ENCODE measurements around the gene NUBP1. TPM values are rescaled to one million over a fixed set of nuclear protein-coding genes. Genes with fewer than 3 reads are reported as not detected.
"Not testable (repeated sequence)": the region's sequence is repeated elsewhere in the genome, so short reads cannot be mapped to it uniquely, and the experiment has no call there.

Gene NUBP1
- total RNA-seq, result 48.5 TPM

DNA sequence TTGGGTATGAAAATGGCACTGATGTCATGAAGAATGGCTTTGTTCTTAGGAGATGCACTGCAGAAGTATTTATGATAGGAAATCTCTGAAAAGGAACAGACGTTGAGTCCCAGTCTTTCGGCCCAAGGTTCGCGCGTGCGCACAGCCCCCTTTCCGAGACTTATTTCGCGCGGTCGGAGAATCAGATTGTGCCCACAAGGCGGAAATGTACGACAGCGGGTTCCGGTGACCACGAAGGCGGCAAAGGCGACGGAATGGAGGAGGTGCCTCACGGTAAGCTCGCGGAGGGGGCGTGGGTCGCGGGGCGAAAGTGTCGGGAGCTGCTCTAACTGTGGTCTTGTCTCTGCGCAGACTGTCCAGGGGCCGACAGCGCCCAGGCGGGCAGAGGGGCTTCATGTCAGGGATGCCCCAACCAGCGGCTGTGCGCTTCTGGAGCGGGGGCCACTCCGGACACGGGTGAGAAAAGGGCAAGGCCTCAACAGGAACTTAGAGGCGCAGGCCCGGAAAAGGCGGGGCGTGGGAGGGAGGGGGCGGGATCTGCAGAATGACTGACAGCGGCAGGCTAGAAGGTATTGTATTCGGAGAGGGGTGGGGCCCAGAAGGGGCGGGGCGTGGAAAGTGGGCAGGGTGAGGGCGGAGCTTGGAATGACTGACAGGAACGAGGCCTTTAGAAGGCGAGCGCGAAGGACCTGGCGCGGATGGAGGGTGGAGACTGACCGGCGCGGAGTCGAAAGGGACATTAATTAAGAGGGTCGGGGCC is at the start of gene NUBP1:
NUBP1 (plus strand) TSS at position 233 of the 760 bp plus-strand sequence; CDS start at position 255, 22 bp downstream.
- peak; percentile 100 for DNase-seq (ENCODE audit: low spot score)

DNA sequence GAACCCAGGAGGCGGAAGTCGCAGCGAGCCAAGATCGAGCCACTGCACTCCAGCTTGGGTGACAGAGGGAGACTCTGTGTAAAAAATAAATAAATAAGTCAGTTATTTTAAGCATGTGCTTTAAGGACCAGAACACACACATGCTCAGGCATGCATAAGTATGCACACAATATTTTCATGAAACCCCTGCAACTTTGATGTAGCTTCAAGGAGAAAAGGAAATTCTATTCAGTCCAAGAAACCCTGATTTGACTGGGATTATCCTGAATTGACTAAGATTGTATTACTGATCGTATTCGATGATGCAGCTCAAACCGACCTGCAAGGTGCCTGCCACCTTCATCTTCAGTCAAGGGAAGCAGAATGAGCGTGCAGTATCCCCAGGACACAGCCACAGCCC is 49.8 kb upstream of the NUBP1 start:
- DNase-seq (ENCODE audit: low spot score), result no peak

DNA sequence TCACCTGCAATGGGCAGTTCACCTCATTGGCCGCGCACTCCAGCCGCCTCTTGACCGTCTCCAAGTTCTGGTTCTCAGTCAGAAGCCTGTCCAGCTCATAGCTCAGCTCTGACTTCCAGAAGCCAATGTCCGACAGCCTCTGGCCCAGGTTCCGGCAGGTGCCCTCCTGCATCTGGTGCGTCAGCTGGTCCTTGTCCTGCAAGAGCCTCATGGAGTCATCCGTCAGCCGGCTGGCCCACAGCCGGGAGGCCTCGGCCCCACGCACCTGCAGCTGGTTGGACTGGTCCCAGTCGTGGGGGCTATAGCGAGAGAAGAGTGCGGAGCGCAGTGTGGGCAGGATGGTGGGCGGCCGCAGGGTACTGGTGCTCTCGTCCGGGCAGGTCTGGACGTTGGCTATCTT is 49.3 kb upstream of the NUBP1 start:
- DNase-seq (ENCODE audit: low spot score), result no peak

DNA sequence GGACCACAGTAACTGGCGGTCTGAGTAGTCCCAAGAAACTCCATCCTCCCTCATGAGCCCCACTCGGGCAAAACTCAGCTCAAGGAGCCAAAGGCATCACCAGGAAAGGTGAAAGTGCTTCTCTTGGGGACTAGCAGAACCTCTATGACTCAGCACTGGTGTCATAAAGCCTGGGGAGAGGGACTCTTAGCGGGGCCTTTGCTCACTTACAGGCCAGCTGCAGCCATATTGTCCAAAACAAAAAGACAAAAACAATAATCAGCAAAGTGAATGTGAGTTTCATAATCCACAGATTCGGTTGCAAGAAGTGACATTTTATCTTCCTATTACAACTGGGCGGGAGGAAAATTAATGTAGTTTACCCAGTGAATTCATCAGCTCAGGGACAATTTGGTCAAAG is 48.8 kb upstream of the NUBP1 start, which contains the start of gene TEKT5:
TEKT5 (minus strand) TSS at position 101 of the 400 bp plus-strand sequence; CDS start at position 44, 57 bp downstream.
- DNase-seq (ENCODE audit: low spot score), result no peak

DNA sequence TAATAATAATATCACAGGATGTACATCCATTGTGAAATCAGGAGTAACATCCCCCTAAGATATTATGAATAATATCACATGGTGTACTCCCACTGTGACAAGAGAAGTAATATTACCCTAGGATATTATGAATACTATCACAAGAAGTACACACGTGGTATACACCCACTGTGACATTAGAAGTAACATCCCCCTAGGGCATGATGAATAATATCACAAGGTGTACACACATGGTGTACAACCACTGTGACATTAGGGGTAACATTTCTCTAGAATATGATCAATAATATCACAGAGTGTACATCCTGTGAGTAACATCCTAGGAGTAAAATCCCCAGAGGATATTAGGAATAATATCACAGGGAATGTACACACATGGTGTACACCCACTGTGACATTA is 43.9 kb upstream of the NUBP1 start:
- DNase-seq (ENCODE audit: low spot score), result no peak

DNA sequence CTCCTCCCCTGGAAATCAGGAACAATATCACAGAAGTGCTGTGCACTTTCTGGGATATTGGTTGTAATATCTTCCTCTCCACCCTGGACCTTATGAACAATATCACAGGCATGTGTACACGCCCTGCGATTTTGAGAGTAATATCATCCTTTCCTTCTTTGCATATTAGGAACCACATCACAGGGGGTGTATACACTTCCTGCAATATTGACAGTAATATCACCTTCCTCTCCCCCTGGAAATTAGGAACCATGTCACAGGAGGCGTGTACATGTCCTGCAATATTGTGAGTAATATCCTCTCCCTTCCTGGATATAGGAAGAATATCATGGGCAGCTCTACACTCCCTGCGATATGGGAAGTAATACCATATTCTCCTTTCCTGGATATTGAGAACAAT is 34.7 kb upstream of the NUBP1 start:
- DNase-seq (ENCODE audit: low spot score), result no peak

DNA sequence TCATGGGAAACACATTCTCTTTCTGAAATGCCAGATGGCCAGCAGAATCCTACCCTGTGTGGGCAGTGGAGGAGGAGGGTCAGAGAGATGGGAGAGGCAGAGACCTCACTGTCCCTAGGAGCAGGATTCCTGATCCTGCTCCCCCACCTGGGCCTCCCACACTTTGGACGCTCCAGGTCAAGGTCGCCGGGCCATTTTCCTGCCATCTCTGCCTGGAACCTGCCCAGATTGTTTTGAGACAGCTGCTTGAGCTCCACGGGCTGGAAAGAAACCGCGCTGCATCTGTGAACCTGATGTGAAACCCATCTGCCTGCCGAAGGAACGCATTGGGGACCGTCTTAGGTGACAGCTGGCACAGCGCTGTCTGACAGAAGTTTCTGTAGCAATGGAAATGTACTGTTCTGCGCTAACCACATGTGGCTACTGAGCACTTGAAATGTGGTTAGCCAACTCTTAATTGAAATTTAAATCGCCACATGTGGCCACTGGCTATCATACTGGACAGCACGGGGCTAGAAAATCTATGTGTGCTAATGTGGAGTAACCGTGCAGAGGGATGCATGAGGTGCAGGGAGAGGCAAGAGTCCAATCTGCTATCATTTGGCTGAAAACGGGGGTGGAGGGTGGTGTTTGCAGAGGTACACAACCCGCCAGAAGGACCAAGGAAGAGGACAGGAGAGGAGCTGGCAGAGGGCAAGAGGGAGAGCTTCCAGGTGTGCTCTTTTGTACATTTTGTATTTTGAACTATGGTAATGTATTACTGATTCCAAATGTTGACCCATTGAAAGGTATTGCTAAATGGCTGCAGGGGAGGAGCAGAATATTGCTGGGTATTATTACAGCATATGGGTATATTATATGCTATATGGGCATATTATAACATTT is 15.4 kb upstream of the NUBP1 start:
- no peak for DNase-seq (ENCODE audit: low spot score)

DNA sequence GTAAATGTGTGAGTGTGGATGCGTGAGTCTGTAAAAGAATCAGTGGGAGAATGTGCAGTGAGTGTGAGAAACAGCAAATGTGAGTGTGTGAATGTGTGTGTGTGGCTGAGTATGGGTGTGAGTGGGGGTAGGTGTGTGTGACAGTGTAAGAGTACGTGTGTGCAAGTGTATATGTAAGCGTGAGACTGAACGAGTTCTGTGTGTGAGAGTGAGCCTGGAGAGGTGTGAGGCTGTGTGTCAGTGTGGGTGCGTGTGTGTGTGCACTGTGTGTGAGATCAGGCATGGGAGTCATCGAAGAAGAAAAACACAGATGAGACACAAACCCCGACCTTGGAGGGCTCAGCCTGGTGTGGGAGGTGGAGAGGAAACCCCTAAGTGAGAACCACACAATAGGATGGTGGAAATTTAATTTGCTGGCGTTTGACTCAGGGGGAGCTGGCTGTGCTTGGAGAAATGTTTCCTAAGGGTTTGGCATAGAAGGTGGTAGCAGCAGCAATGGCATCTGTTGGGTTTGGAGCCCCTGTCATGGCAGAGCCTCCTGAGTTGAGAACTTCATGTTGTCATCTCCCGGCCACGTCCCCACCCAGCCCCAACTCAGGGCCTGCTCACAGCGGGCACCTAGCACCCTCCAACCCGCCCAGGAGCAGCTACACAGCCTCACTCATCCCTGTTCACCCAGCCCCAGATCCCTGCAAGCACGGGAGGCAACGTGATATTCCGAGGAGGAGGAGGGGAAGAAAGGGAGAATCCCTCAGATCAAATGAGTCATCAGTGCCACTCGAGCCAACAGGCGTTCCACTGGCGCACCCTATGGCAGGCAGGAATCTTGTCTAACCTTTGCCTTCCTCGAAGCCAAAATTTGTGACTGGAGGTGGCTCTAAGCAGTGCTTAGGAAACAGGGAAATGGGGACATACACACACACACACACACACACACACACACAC is 14.3 kb upstream of the NUBP1 start:
- DNase-seq (ENCODE audit: low spot score), result peak; percentile 71

DNA sequence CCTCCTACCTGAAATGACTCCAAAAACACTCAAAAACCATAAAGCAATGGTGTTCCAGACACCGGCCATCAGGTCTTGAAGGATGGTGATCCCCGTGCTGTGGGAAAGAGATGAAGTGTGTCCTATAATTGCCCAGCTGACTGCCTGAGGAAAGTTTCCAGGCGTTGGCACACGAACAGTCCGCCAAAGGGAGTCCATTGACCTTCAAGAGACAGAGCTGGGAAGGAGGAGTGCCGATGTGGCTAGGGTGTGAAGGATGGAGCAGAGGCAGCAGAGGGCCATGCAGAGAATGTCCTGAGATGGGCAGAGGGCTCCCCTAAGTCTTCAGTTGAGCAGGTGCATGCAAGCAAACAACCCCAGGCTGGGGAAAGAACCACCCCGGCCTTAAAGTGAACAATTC is 11.9 kb upstream of the NUBP1 start:
- DNase-seq (ENCODE audit: low spot score), result no peak

DNA sequence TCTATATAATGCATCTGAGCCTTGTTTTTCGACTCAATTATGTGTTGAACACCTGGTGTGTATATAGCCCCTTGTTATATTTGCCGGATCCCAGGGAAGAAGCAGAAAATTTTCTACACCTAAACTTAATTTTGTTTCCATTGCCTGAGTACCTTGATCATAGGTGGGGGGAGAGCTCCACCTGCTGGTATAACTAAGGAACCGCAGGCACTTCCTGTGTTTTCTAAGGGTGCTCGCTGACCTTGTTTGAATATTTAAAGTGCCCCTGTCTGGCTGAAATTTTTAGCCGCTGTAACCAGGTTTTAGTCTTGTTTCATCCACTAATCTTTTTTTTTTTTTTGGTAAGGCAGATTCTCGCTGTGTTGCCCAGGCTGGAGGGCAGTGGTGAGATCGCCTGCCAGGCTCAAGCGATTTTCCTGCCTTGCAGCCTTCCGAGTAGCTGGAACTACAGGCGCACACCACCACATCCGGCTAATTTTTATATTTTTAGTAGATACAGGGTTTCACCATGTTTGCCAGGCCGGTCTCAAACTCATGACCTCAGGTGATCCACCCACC is 6.5 kb upstream of the NUBP1 start:
- DNase-seq (ENCODE audit: low spot score), result peak; percentile 77

DNA sequence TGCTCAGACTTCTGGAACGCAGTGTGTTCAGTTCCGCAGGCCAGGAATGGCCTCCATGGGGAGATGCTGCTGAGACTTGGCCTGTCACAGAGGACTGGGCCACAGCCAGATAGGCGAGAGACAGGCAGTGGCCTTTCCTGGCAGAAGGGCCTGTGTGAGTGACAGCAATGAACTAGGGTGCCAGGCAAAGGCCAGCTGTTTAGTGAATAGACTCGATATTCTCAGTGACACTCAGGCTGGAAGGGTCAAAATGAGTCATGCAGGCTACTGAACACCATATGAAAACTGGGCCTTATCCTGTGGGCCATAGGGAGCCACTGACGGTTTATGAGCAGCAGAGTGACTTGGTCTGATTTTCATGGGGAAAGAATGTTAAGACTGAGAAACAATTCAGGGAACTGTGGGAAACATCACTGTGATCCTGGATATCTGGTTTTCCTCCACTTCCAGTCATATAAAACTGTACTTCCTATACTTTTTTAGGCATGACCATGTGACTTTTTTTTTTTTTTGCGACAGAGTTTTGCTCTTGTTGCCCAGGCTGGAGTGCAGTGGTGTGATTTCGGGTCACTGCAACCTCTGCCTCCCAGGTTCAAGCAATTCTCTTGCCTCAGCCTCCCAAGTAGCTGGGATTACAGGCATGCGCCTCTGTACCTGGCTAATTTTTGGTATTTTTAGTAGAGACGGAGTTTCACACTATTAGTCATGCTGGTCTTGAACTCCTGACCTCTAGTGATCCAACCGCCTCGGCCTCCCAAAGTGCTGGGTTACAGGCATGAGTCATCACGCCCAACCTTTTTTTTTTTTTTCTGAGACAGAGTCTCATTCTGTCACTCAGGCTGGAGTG is 5.2 kb upstream of the NUBP1 start:
- DNase-seq (ENCODE audit: low spot score), result peak; percentile 42

DNA sequence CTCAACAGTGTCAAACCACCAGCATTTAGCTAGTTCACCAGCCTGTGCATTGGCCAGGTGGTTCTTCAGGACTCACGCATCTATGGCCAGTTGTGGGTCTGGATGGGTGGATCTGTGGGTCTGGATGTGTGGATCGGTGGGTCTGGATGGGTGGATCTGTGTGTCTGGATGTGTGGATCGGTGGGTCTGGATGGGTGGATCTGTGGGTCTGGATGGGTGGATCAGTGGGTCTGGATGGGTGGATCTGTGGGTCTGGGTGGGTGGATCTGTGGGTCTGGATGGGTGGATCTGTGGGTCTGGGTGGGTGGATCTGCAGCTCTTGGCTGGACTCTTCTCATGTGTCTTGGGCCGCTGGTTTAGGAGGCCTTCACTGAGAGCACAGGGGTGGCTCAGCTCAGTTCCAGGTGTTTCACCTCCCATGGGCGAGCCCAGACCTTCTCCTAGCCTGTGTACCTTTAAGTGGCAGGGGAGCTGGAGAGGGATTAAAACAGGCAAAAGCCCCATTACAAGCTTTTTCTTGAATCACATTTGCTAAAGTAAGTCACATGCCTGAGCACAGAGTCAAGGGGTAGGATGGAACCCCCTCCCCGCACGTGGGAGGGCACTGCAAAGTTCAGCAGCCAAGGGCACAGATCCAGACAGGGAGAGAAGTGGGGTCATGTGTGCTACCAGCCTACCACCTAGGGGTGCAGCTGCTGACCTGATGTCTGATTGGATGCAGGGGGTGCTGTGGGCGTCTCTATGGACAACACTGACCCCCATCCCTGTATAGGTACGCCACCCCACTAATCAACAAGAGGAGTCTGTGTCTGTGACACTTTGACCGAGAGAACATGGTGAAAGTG is 3.4 kb upstream of the NUBP1 start:
- DNase-seq (ENCODE audit: low spot score), result peak; percentile 18

DNA sequence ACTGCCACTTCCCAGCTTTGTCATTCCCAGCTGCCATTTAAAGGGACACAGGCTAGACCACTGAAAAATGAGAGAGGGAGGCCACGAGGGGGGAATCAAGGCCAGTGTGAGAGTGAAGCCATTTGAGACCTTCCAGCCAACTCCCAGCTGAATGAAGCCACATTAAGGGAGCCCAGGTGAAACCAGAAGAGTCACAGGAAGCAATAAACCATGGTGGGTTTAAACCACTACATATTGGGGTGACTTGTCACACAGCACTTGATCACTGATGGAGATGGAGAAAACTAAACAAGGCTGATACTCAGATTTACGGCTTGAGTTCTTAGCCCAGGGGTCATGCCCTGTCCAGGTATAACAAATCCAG is 2.8 kb upstream of the NUBP1 start:
- DNase-seq (ENCODE audit: low spot score), result no peak

DNA sequence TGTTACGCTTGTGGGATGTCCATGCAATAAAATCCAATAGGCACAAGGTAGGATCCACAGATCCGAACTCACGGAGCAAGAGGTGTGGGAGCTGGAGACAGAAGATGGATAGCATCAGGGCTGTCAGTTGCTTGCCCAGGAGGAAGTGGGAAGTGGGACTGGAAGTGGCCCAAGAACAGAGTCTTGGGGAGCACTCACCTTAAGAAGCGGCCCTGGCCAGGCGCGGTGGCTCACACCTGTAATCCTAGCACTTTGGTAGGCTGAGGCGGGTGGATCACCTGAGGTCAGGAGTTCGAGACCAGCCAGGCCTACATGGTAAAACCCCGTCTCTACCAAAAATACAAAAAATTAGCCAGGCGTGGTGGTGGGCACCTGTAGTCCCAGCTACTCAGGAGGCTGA is 2.4 kb upstream of the NUBP1 start:
- DNase-seq (ENCODE audit: low spot score), result not testable (repeated sequence)

DNA sequence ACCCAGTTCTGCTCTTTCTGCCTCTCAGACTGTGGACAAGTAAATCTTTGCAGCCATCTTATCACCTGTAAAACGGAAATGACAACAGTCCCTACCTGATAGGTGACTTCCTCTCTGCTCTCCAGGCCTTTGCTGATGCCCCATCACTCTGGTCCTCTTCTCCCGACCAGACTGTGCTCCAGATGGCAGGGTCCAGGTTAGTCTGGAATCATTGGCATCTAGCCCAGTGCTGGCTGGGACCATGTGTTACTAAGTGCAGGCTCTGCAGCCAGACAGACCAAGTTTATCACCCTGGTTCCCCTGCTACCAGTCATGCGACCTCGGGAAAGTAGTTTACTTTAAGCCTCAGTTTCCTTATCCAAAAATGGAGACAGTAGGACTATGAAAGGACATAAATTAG is 1.8 kb upstream of the NUBP1 start:
- DNase-seq (ENCODE audit: low spot score), result no peak

DNA sequence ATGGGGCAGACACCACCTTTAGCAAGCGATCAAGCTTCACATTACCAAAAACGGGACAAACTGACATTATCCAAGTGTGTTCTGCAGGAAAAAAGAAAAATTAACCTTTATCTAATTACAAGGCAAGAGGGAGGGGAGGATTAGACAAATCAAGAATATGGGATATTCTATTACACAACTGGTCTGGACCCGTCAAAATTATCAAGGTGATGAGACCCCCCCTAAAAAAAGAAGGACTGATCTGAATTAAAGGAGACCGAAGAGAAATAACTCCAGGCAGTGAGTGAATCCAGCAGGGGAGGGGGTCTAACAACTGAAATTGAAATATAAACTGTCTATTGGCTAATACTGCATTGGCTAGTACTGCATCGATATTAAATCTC is 424 bp upstream of the NUBP1 start:
- DNase-seq (ENCODE audit: low spot score), result no peak

DNA sequence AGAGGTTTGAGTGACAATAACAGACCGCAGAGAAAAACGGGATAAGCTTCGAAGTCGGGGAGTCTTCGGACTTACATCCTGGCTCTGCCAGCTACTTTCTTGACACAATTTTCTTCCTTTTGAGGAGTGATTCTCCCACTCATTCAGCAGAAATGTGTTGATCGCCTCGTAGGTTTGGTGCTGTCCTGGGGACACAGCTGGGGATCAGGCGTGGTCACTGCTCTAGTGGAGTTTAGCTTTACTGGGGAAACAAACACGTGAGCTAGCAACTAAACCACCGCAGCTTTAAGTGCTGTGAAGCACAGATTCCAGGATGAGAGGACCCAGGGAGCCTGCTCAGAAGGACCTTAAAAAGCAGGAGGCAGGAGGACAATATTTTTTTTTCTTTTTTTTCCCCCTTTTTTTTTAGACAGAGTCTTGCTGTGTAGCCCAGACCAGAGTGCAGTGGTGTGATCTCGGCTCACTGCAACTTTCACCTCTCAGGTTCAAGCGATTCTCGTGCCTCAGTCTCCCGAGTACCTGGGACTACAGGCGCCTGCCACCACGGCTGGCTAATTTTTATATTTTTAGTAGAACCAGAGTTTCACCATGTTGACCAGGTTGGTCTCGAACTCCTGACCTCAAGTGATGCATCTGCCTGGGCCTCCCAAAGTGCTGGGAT is 858 bp downstream of the NUBP1 start:
- DNase-seq (ENCODE audit: low spot score), result no peak

DNA sequence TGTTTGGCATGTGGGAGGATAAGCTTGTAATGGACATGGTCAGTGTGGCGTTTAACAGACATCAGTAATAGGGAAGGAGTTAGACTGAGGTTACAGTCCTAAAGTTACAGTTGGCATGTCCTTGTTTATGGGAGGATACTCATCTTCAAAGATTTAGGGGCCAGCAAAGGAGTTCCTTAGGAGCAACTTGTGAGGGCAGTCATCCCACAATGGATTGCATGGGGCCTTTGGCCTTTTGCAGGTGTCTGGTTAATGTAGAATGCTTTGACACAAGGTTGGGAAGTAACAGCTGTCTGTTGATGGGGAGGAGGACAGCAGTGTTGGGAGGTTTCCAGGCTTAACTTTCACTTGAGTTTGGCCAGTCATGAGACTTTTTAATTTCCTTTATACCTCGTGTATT is 2.2 kb downstream of the NUBP1 start:
- no peak for DNase-seq (ENCODE audit: low spot score)

DNA sequence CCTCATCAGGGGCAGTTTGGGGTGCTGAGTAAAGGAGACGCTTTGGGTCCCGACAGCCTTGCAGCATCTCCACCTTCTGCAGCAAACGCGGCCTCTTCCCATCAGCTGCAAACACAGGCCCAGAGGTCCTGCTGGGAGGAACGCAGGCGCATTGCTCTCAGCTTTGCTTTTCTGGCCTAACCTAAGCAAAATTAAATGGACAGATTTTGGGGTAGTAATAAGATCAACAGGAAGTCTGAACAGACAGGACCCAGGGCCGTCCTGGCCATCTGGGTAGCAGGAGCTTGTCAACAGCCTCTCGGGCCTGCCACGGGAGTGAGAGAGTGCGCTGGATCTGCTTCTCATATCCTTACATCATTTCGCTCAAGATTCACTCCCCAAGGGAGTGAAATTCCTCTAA is 7.2 kb downstream of the NUBP1 start:
- no peak for DNase-seq (ENCODE audit: low spot score)

Measured in ureter (tissue), 1 donor.